ENCODE measurements around the gene DPRX.
"Not testable (repeated sequence)": the region's sequence is repeated elsewhere in the genome, so short reads cannot be mapped to it uniquely, and the experiment has no call there.

DPRX gene

GRCh38 chr19:53649746-53650593 is 18.2 kb downstream of the DPRX start:
- TF ChIP-seq JUND (IDR thresholded peaks at IDR 0.05; ENCODE audit: low read depth): no peak
- DNase-seq (ENCODE audit: low read depth in 1 of 2, low spot score in 1 of 2): no peak
- in situ Hi-C loops (cut with HindIII; ENCODE audit: low pct_unique_long_range_greater_than_20kb, low sequenced_read_pairs): no loop called here

GRCh38 chr19:53652476-53652875 is 20.7 kb downstream of the DPRX start:
- DNase-seq (ENCODE audit: low read depth in 1 of 2, low spot score in 1 of 2): no peak
- TF ChIP-seq JUND (IDR thresholded peaks at IDR 0.05; ENCODE audit: low read depth): no peak
- in situ Hi-C loops (cut with HindIII; ENCODE audit: low pct_unique_long_range_greater_than_20kb, low sequenced_read_pairs): no loop called here

GRCh38 chr19:53655042-53655665 is 23.4 kb downstream of the DPRX start:
- DNase-seq (ENCODE audit: low read depth in 1 of 2, low spot score in 1 of 2): no peak
- in situ Hi-C loops (cut with HindIII; ENCODE audit: low pct_unique_long_range_greater_than_20kb, low sequenced_read_pairs): no loop called here
- TF ChIP-seq JUND (IDR thresholded peaks at IDR 0.05; ENCODE audit: low read depth): no peak

DNA sequence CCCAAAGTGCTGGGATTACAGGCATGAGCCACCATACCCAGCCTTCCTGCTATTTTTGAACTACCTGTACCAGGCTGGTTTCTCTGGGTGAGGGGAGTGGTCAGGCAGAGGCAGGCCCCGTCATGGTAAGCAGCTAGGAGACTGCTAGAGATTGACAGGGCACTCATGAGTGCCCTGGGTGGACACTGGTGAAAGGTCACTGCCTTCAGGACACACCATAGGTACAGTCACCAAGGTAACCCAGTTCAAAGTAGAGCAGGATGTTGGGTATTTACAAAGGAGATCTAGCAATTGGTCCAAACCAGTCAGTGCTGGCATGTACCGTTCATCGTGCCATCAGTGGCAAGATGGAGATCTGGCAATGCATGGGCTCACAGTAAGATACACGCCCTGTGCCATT is 25.5 kb downstream of the DPRX start:
- in situ Hi-C loops (cut with HindIII; ENCODE audit: low pct_unique_long_range_greater_than_20kb, low sequenced_read_pairs): no loop called here
- no peak for DNase-seq (ENCODE audit: low read depth in 1 of 2, low spot score in 1 of 2)
- no peak for TF ChIP-seq JUND (IDR thresholded peaks at IDR 0.05; ENCODE audit: low read depth)

DNA sequence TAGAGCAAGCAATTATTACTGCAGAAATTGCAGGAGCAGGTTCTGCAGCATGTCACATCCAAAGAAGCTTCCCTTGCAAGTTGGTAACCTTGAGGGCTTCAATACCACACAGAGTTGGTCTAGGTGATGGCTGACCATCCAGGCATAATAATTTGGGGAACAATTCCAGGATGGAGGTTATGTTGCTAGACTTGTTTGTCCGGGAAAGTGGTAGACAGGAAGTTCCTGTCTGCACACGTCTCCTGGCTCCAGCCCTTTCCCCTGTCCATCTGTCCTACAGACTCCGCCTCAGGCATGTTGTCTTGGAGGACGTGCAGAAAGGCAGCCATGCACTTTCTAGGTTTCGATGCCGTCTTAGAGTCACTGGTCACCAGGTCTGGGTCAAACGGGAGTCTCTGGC is 26.0 kb downstream of the DPRX start:
- in situ Hi-C loops (cut with HindIII; ENCODE audit: low pct_unique_long_range_greater_than_20kb, low sequenced_read_pairs): no loop called here
- TF ChIP-seq JUND (IDR thresholded peaks at IDR 0.05; ENCODE audit: low read depth): no peak
- DNase-seq (ENCODE audit: low read depth in 1 of 2, low spot score in 1 of 2): peak in 1 of 2 experiments; percentile 67

DNA sequence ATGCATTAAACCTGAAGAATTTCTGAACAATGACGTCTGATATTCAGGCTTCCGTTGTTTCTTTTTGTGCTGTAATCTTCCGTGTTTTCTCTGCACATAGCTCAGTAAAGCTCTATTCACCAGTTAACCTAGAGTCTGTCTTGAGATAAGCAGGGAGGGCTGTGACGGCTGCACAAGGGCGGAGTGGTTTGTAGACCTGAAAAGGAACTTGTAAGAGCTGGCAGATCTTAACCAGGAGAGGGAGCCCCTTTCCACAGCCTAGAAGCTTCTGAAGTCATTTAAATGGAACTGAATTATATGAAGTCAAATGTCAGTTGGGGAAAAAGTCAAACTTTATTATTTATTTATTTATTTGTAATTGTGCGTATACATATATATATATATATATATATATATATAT is 27.5 kb downstream of the DPRX start:
- no peak for TF ChIP-seq JUND (IDR thresholded peaks at IDR 0.05; ENCODE audit: low read depth)
- in situ Hi-C loops (cut with HindIII; ENCODE audit: low pct_unique_long_range_greater_than_20kb, low sequenced_read_pairs): no loop called here
- peak; percentile 21 to 65 for DNase-seq (ENCODE audit: low read depth in 1 of 2, low spot score in 1 of 2)

GRCh38 chr19:53660584-53660983 is 28.8 kb downstream of the DPRX start:
- TF ChIP-seq JUND (IDR thresholded peaks at IDR 0.05; ENCODE audit: low read depth): no peak
- in situ Hi-C loops (cut with HindIII; ENCODE audit: low pct_unique_long_range_greater_than_20kb, low sequenced_read_pairs): no loop called here
- no peak for DNase-seq (ENCODE audit: low read depth in 1 of 2, low spot score in 1 of 2)

DNA sequence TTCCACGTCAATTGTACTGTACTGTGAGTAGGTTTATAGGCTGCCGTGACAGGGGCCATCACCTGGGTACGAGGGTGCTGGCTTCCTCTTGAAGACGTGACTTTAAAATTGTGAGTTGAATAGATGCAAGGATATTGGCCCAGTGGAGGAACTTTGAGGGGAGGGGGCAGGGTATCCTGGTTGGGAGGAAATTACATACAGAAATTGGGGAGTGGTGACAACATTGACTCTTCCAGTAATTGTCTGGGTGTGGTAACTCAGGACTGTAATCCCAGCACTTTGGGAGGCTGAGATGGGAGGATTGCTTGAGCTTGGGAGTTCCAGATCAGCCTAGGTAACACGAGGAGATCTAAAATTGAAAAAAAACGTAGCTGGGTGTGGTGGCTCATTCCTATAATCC is 30.4 kb downstream of the DPRX start:
- in situ Hi-C loops (cut with HindIII; ENCODE audit: low pct_unique_long_range_greater_than_20kb, low sequenced_read_pairs): no loop called here
- TF ChIP-seq JUND (IDR thresholded peaks at IDR 0.05; ENCODE audit: low read depth): no peak
- no peak for DNase-seq (ENCODE audit: low read depth in 1 of 2, low spot score in 1 of 2)

DNA sequence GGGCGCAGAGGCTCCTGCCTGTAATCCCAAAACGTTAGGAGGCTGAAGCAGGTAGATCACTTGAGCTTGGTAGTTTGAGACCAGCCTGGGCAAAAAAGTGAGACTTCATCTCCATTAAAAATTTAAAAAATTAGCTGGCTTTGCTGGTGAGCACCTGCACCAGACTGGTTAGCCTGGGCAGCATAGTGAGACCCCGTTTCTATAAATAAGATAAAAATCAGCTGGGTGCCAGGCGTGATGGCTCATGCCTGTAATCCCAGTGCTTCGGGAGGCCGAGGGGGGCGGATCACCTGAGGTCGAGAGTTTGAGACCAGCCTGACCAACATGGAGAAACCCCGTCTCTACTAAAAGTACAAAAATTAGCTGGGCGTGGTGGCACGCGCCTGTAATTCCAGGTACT is 32.4 kb downstream of the DPRX start:
- in situ Hi-C loops (cut with HindIII; ENCODE audit: low pct_unique_long_range_greater_than_20kb, low sequenced_read_pairs): no loop called here
- no peak for TF ChIP-seq JUND (IDR thresholded peaks at IDR 0.05; ENCODE audit: low read depth)

GRCh38 chr19:53664760-53665159 is 33.0 kb downstream of the DPRX start:
- no peak for DNase-seq (ENCODE audit: low read depth in 1 of 2, low spot score in 1 of 2)
- in situ Hi-C loops (cut with HindIII; ENCODE audit: low pct_unique_long_range_greater_than_20kb, low sequenced_read_pairs): no loop called here
- no peak for TF ChIP-seq JUND (IDR thresholded peaks at IDR 0.05; ENCODE audit: low read depth)

More for the DNA sequence above, 32.4 kb downstream of the DPRX start:
- no peak for DNase-seq (ENCODE audit: low read depth in 1 of 2, low spot score in 1 of 2)

DNA sequence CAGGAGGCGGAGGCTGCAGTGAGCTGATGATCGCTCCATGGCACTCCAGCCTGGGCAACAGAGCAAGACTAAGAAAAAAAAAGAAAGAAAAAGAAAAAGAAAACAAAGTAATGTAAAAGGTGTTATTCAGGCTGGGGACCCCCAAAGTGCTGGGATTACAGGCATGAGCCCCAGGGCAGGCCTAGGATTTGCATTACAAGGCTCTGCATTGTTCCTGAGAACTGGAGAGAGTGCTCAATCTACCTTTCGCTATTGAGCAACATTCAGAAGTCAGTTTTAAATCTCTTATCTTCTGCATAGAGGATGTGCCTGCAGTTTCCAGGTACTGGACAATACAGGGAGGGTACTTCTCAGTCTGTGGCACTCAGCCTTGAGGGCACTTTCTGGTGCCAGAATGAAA is 34.5 kb downstream of the DPRX start:
- in situ Hi-C loops (cut with HindIII; ENCODE audit: low pct_unique_long_range_greater_than_20kb, low sequenced_read_pairs); DNase-seq (ENCODE audit: low read depth in 1 of 2, low spot score in 1 of 2): not testable (repeated sequence)

DNA sequence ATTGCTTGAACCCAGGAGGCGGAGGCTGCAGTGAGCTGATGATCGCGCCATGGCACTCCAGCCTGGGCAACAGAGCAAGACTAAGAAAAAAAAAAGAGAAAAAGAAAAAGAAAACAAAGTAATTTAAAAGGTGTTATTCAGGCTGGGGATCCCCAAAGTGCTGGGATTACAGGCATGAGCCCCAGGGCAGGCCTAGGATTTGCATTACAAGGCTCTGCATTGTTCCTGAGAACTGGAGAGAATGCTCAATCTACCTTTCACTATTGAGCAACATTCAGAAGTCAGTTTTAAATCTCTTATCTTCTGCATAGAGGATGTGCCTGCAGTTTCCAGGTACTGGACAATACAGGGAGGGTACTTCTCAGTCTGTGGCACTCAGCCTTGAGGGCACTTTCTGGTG is 37.0 kb downstream of the DPRX start:
- in situ Hi-C loops (cut with HindIII; ENCODE audit: low pct_unique_long_range_greater_than_20kb, low sequenced_read_pairs); DNase-seq (ENCODE audit: low read depth in 1 of 2, low spot score in 1 of 2): not testable (repeated sequence)

DNA sequence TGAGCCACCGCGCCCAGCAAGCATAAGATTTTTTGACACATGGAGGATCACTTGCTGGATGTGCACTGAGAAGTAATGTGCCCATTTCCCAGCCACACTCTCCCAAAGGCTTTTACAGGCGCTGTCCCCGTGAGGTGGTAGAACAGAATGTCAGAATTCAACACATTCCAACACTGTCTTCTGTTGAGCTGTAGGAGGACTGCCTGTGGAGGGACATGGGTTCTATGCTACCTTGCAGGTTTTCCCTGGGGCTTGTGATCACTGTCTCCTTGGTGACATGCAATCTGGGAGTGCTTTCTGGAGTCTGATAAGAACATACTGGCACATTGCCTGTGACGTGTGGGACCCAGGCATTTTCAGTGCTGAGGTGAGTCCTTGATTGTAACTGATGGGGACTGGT is 38.5 kb downstream of the DPRX start:
- in situ Hi-C loops (cut with HindIII; ENCODE audit: low pct_unique_long_range_greater_than_20kb, low sequenced_read_pairs): no loop called here
- DNase-seq (ENCODE audit: low read depth in 1 of 2, low spot score in 1 of 2): no peak
- no peak for TF ChIP-seq JUND (IDR thresholded peaks at IDR 0.05; ENCODE audit: low read depth)
